Mammary microvascular endothelial cell (primary cell): ENCODE measurements around the gene CABP7. TPM values are rescaled to one million over a fixed set of nuclear protein-coding genes. Genes with fewer than 3 reads are reported as not detected.

ENCODE experiments used
- total RNA-seq: library from RNA; depleted of rRNA; stranded (reverse); fragments of >200 nt; gene quantifications from 2 replicates; pipeline ENCODE4 v1.2.3, GENCODE V29; 2015

CABP7 gene
- not detected in 2 replicates for total RNA-seq

DNA sequence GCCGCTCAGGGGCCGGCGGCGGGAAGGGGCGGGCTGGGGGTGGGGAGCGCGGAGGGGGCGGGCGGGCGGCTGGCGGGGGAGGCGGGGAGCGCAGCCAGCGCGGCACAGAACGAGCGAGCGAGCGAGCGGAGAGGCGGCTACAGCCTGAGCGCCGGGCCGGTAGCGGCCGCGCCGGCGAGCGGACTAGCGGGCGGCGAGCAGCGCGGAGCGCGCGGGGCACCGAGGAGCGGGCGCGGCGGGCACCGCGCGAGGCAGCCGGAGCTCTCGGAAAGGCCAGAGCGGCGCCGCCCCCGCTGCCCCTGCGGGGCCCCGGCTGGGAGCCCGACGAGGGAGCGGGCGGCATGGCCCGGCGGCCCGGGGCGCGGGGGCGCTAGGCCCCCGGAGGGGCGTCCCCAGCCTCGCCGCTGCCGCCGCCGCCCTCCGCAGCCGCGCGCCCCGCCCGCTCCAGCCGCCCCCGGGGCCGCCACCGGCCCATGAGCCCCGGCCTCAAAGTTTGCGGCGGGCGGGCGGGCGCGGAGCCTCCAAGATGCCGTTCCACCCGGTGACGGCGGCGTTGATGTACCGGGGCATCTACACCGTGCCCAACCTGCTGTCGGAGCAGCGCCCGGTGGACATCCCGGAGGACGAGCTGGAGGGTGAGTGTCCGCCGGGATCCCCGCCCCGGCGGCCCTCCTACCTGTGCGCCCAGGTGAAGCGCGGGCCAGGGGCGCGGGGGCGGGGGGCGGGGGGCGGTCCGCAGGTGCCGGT is at the start of gene CABP7:
TSS of gene CABP7 (plus strand) at position 105 of the 747 bp plus-strand sequence. CDS start at position 527, 422 bp downstream.

DNA sequence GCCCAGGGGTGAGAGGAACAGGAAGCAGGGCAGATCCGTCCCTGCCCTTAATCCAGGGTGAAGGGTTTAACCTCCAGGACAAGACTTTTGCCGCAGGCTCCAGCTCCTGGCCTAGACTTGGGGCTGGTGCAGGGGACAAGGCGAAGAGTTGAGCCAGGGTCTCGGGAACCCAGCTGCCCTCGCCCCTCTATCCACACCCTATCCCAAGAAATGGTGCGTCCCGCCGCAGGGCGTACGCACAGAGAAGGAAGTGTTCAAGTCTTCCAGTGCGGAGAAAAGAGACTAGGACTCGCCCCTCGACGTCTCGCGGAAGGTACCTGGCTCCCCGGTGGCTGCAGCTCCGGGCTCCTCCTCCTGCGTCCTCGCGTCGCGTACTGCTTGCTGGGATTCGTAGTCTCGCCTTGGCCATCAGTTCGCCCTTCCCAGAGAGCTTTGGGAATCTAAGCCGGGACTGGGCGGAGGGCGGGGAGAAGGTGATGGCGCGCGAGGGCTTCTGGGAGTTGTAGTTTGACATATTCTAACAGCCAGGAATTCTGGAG is 46.9 kb downstream of the CABP7 start, which contains the start of gene ZMAT5:
TSS of gene ZMAT5 (minus strand) at position 376 of the 539 bp plus-strand sequence. CDS start 18,463 bp downstream, outside the sequence.

DNA sequence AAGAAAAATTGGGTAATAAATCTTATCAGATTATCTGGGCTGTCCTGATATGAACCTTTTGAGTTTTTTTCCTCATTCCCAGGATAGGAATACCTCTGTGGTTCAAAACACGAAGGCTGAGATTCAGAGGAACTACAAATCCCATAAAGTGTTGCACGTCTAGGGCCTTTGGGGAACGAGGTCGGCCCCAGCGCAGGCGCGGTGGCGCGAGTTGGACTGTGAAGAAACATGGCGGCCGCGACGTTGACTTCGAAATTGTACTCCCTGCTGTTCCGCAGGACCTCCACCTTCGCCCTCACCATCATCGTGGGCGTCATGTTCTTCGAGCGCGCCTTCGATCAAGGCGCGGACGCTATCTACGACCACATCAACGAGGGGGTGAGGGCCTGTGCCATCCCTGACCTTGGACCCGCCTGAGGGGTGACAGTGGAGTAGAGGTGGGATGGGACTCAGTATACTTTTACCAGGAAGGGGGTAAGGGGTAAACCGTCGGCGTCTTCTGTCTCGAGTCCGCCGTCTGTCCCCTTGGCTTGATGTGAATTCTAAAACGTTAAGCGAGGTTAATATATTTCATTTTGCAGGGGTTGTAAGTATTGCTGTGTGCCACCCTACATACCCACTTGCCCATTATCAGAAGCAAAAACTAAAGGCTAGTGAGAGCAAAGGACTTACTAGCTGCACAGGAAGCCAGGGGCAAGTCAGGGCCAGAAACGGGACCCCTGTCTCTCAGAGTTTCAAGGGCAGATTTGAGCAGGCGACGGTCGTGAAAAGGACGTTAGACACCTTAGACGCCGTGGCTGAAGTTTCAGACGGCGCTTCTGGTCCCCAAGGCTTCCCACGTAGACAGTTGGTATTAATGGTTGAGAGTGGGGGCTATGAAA is 47.6 kb downstream of the CABP7 start, which contains the start of gene UQCR10:
TSS of gene UQCR10 (plus strand) at position 199 of the 881 bp plus-strand sequence. CDS start at position 229, 30 bp downstream.

Other genes with a start within 250 kb of the CABP7 start
- gene NEFH, start 239.8 kb upstream of the CABP7 start, total RNA-seq = 1.2 and 2.1 TPM in 2 replicates
- 33.9 and 38.8 TPM in 2 replicates for gene THOC5, start 166.2 kb upstream of the CABP7 start, total RNA-seq
- 32.2 and 32.4 TPM in 2 replicates for gene NIPSNAP1, start 138.9 kb upstream of the CABP7 start, total RNA-seq
- 123 and 124 TPM in 2 replicates for gene NF2, start 116.4 kb upstream of the CABP7 start, total RNA-seq
- gene ZMAT5, start 47.0 kb downstream of the CABP7 start, total RNA-seq = 28.6 and 36.1 TPM in 2 replicates
- 80.6 and 91.3 TPM in 2 replicates for gene UQCR10, start 47.4 kb downstream of the CABP7 start, total RNA-seq
- 31.2 and 33.4 TPM in 2 replicates for gene ASCC2, start 118.3 kb downstream of the CABP7 start, total RNA-seq
- 11.9 and 12.8 TPM in 2 replicates for gene MTMR3, start 163.2 kb downstream of the CABP7 start, total RNA-seq